Uterus (tissue), 2 donors: ENCODE data around the gene RABL2B.
"Not testable (repeated sequence)": the region's sequence is repeated elsewhere in the genome, so short reads cannot be mapped to it uniquely, and the experiment has no call there.

Experiments used
- CTCF ChIP-seq, 4 experiments: fragments of 200-600 bp in 2 of 4; fragments of 450-650 bp in 2 of 4; sonication (generic) in 2 of 4; IDR thresholded peaks; one replicate each; pipeline ENCODE4 v1.5.1; 2016 to 2019; ENCODE audit warnings: antibody characterized with exemption in 4 of 4, mild to moderate bottlenecking in 2 of 4, moderate library complexity in 1 of 4
- POLR2A ChIP-seq, 2 donors: fragments of 450-650 bp; IDR thresholded peaks; one replicate each; pipeline ENCODE4 v1.6.1; 2016; ENCODE audit warnings: antibody characterized with exemption in 2 of 2, mild to moderate bottlenecking in 1 of 2, moderate library complexity in 1 of 2

DNA sequence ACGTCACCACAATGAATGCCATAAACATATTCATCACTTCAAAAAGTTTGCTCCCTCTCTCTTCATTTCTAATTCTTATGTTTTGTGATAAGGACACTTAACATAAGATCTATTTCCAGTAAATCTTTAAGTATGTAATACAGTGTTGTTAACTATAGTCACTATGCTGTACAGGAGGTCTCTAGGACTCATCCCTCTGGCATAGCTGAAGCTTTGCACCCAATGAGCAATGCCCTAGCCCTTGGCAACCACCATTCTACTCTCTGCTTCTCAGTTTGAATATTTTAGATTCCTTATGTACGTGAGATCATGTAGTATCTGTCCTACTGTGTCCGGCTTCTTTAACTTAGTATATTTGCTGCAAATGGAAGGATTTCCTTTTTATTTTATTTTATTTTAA lies 19.1 kb downstream of the RABL2B start:
- TF ChIP-seq CTCF, POLR2A (IDR thresholded peaks at IDR 0.05): not testable (repeated sequence)
